Measurements from ENCODE around the gene AP2B1.

Gene AP2B1

GRCh38 chr17:35709874-35710273 lies 122.8 kb downstream of the AP2B1 start:
- Histone ChIP-seq H3K4me2 (ENCODE audit: low read length) (no peak overlapping the region), H3F3A (ENCODE audit: control insufficient read depth, insufficient read depth) (0 out of 2 replicates have a peak, but pooled peaks cover 4% of the 10 kb centered on the region), H3K4me3 (ENCODE audit: low read length) (no peak overlapping the region), H4K20me1 (ENCODE audit: control insufficient read depth, insufficient read depth, low read depth, low read length) (no peaks in the 10 kb centered on the region), H3K27ac (ENCODE audit: low read depth, low read length) (no peak overlapping the region), H3K36me3 (ENCODE audit: control insufficient read depth, low read length) (peaks cover 28% of the 10 kb centered on the region), H3K27me3 (ENCODE audit: control insufficient read depth, low read length) (no peaks in the 10 kb centered on the region), H3K9me3 (ENCODE audit: control insufficient read depth, insufficient read depth, low read length) (no peaks in the 10 kb centered on the region), H3K4me1 (ENCODE audit: control insufficient read depth, low read length) (peaks cover 27% of the 10 kb centered on the region), H3K79me2 (ENCODE audit: control insufficient read depth, low read length) (no peaks in the 10 kb centered on the region), H3K9me2 (replicated peaks; ENCODE audit: control insufficient read depth, low read length) (no peaks in the 10 kb centered on the region)
- TF ChIP-seq EZH2phosphoT487 (IDR thresholded peaks at IDR 0.05; ENCODE audit: borderline replicate concordance, low read length), result no peak
- TF ChIP-seq, protein P1, sequence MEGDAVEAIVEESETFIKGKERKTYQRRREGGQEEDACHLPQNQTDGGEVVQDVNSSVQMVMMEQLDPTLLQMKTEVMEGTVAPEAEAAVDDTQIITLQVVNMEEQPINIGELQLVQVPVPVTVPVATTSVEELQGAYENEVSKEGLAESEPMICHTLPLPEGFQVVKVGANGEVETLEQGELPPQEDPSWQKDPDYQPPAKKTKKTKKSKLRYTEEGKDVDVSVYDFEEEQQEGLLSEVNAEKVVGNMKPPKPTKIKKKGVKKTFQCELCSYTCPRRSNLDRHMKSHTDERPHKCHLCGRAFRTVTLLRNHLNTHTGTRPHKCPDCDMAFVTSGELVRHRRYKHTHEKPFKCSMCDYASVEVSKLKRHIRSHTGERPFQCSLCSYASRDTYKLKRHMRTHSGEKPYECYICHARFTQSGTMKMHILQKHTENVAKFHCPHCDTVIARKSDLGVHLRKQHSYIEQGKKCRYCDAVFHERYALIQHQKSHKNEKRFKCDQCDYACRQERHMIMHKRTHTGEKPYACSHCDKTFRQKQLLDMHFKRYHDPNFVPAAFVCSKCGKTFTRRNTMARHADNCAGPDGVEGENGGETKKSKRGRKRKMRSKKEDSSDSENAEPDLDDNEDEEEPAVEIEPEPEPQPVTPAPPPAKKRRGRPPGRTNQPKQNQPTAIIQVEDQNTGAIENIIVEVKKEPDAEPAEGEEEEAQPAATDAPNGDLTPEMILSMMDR (IDR thresholded peaks at IDR 0.05; ENCODE audit: low read depth, low read length, poor library complexity, severe bottlenecking), result no peak

DNA sequence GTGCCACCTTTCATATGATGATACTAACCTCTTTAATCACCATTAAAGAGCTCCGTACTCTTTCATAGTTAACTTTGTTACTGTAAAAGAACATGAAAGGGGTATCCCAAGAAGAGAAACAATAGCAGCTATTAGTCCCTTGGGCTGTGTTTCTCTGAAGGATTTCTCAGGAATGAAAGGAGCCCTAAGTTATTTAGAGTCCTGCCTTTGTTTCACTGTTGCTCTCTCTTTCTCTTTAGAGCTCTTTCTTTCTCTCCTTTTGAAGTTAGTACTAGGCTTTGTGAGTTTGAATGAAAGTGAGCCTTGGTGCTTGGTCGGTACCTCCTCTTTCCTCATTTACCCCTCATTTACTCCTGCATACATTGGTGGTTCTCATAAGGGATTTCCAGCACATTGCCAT lies 123.8 kb downstream of the AP2B1 start:
- Histone ChIP-seq H3K27me3 (ENCODE audit: control insufficient read depth, low read length) (no peaks in the 10 kb centered on the region), H3K79me2 (ENCODE audit: control insufficient read depth, low read length) (no peaks in the 10 kb centered on the region), H3K27ac (ENCODE audit: low read depth, low read length) (no peak overlapping the region), H3K4me1 (ENCODE audit: control insufficient read depth, low read length) (peaks cover 27% of the 10 kb centered on the region), H3F3A (ENCODE audit: control insufficient read depth, insufficient read depth) (0 out of 2 replicates have a peak, but pooled peaks cover 4% of the 10 kb centered on the region), H3K36me3 (ENCODE audit: control insufficient read depth, low read length) (peaks cover 34% of the 10 kb centered on the region), H4K20me1 (ENCODE audit: control insufficient read depth, insufficient read depth, low read depth, low read length) (no peaks in the 10 kb centered on the region), H3K4me3 (ENCODE audit: low read length) (no peak overlapping the region), H3K4me2 (ENCODE audit: low read length) (no peak overlapping the region), H3K9me3 (ENCODE audit: control insufficient read depth, insufficient read depth, low read length) (no peaks in the 10 kb centered on the region), H3K9me2 (replicated peaks; ENCODE audit: control insufficient read depth, low read length) (no peaks in the 10 kb centered on the region)
- TF ChIP-seq, protein P1 (IDR thresholded peaks at IDR 0.05; ENCODE audit: low read depth, low read length, poor library complexity, severe bottlenecking), result no peak

- Histone ChIP-seq H3K36me3 (ENCODE audit: control insufficient read depth, low read length) (peaks cover 47% of the 10 kb centered on the region), H3K4me2 (ENCODE audit: low read length) (no peak overlapping the region), H3K79me2 (ENCODE audit: control insufficient read depth, low read length) (no peaks in the 10 kb centered on the region)
Measured at GRCh38 chr17:35713069-35713728, 126.1 kb downstream of the AP2B1 start.

More at GRCh38 chr17:35713069-35713728, 126.1 kb downstream of the AP2B1 start:
- H3K27ac ChIP-seq (ENCODE audit: low read depth, low read length), result no peak overlapping the region
- no peak overlapping the region for H3K4me3 ChIP-seq (ENCODE audit: low read length)
- H3K9me2 ChIP-seq (replicated peaks; ENCODE audit: control insufficient read depth, low read length), result no peaks in the 10 kb centered on the region
- H3K9me3 ChIP-seq (ENCODE audit: control insufficient read depth, insufficient read depth, low read length), result no peaks in the 10 kb centered on the region
- H3F3A ChIP-seq (ENCODE audit: control insufficient read depth, insufficient read depth), result 0 out of 2 replicates have a peak, but pooled peaks cover 4% of the 10 kb centered on the region
- H4K20me1 ChIP-seq (ENCODE audit: control insufficient read depth, insufficient read depth, low read depth, low read length), result no peaks in the 10 kb centered on the region
- no peaks in the 10 kb centered on the region for H3K27me3 ChIP-seq (ENCODE audit: control insufficient read depth, low read length)
- TF ChIP-seq, protein P1 (IDR thresholded peaks at IDR 0.05; ENCODE audit: low read depth, low read length, poor library complexity, severe bottlenecking), result no peak
- no peak for TF ChIP-seq EZH2phosphoT487 (IDR thresholded peaks at IDR 0.05; ENCODE audit: borderline replicate concordance, low read length)
- H3K4me1 ChIP-seq (ENCODE audit: control insufficient read depth, low read length), result peaks cover 19% of the 10 kb centered on the region

All from DOHH2 (cell line).